SU-DHL-6 (cell line): Measurements from ENCODE around the gene STYX.
"Not testable (repeated sequence)": the region's sequence is repeated elsewhere in the genome, so short reads cannot be mapped to it uniquely, and the experiment has no call there.

ENCODE experiments used
- H2AFZ ChIP-seq: fragments of 200-600 bp; sonication (generic); 2 replicates; pipeline ENCODE4 v1.6.1; 2014; ENCODE audit warnings: low read depth, mild to moderate bottlenecking, moderate library complexity, mixed read lengths, antibody characterized with exemption, low read length; ENCODE audit not compliant: severe bottlenecking
- H3F3A ChIP-seq: fragments of 200-600 bp; shearing (Covaris generic); 2 replicates; pipeline ENCODE4 v1.6.0; 2016; ENCODE audit warnings: antibody characterized with exemption, mild to moderate bottlenecking; ENCODE audit not compliant: insufficient read depth
- H3K27ac ChIP-seq: fragments of 200-600 bp; sonication (generic); 2 replicates; pipeline ENCODE4 v1.5.1; 2016; ENCODE audit warnings: low read depth, mild to moderate bottlenecking, low read length, moderate library complexity, mixed read lengths
- H3K27me3 ChIP-seq: fragments of 200-600 bp; sonication (generic), shearing (Covaris generic); 2 replicates; pipeline ENCODE4 v1.6.0; 2014; ENCODE audit warnings: mild to moderate bottlenecking, low read length
- H3K36me3 ChIP-seq: fragments of 200-600 bp; sonication (generic); 2 replicates; pipeline ENCODE4 v1.6.1; 2014; ENCODE audit warnings: mild to moderate bottlenecking, low read length, mixed read lengths
- H3K4me2 ChIP-seq: fragments of 300-600, 200-600 bp; shearing (Covaris generic), sonication (generic); 2 replicates; pipeline ENCODE4 v1.6.0; 2014; ENCODE audit warnings: low read length, low read depth, mild to moderate bottlenecking; ENCODE audit not compliant: poor library complexity, severe bottlenecking
- H3K4me3 ChIP-seq: fragments of 200-600 bp; sonication (generic); 2 replicates; pipeline ENCODE4 v1.5.1; 2014; ENCODE audit warnings: antibody characterized with exemption, low read length, mild to moderate bottlenecking, mixed read lengths; ENCODE audit not compliant: insufficient read depth, poor library complexity, severe bottlenecking
- H3K79me2 ChIP-seq: fragments of 200-600 bp; sonication (generic); 2 replicates; pipeline ENCODE4 v1.6.1; 2014; ENCODE audit warnings: mild to moderate bottlenecking, low read length, moderate library complexity; ENCODE audit not compliant: insufficient read depth
- H3K9ac ChIP-seq: fragments of 200-600 bp; sonication (generic); 2 replicates; pipeline ENCODE4 v1.7.0; 2014; ENCODE audit warnings: mild to moderate bottlenecking, low read length
- H3K9me2 ChIP-seq: fragments of 200-600 bp; sonication (generic); replicated peaks from 2 replicates; pipeline ENCODE4 v1.6.1; 2014; ENCODE audit warnings: low read length; ENCODE audit not compliant: insufficient read depth
- H3K9me3 ChIP-seq: fragments of 200-600 bp; sonication (generic); 2 replicates; pipeline ENCODE4 v1.6.1; 2014; ENCODE audit warnings: low read length, mixed read lengths; ENCODE audit not compliant: insufficient read depth
- H4K20me1 ChIP-seq: fragments of 200-600 bp; sonication (generic); 2 replicates; pipeline ENCODE4 v1.6.1; 2014; ENCODE audit warnings: low read depth, mild to moderate bottlenecking, antibody characterized with exemption, low read length, moderate library complexity, mixed read lengths
- EZH2phosphoT487 ChIP-seq: fragments of 200-600 bp; sonication (generic), shearing (Covaris generic); conservative IDR thresholded peaks from 2 replicates; pipeline ENCODE4 v1.6.1; 2018; ENCODE audit warnings: mild to moderate bottlenecking, antibody characterized with exemption, low read length, moderate library complexity, mixed read lengths
- TF ChIP-seq, protein P1 (sequence below): fragments of 200-600 bp; sonication (generic); IDR thresholded peaks from one replicate; pipeline ENCODE4 v1.5.1; 2017; ENCODE audit warnings: antibody characterized with exemption, mild to moderate bottlenecking, low read length, moderate library complexity; ENCODE audit not compliant: insufficient read depth, poor library complexity, severe bottlenecking

Gene STYX

DNA sequence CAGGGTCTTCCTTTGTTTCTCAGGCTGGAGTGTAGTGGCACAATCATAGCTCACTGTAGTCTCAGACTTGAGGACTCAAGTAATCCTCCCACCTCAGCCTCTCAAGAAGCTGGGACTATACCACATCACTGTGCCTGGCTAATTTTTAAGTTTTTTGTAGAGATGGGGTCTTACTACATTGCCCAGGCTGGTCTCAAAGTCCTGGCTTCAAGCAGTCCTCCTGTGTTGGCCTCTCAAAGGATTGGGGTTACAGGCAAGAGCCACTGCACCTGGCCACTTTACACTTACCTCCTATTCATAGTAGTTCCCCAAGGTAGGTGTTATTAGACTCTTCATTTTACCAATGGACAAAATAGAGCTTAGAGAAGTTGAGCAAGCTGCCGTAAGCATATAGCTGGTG lies 29.2 kb downstream of the STYX start:
- peaks cover 7% of the 10 kb centered on the region for H3F3A ChIP-seq
- H3K36me3 ChIP-seq, result peaks cover 16% of the 10 kb centered on the region; the same call in 1 of the 2 replicates
- no peak overlapping the region for H2AFZ ChIP-seq
- no peaks in the 10 kb centered on the region for H3K9me3 ChIP-seq
- no peak overlapping the region for H3K9ac ChIP-seq
- no peak for TF ChIP-seq EZH2phosphoT487
- TF ChIP-seq, protein P1, sequence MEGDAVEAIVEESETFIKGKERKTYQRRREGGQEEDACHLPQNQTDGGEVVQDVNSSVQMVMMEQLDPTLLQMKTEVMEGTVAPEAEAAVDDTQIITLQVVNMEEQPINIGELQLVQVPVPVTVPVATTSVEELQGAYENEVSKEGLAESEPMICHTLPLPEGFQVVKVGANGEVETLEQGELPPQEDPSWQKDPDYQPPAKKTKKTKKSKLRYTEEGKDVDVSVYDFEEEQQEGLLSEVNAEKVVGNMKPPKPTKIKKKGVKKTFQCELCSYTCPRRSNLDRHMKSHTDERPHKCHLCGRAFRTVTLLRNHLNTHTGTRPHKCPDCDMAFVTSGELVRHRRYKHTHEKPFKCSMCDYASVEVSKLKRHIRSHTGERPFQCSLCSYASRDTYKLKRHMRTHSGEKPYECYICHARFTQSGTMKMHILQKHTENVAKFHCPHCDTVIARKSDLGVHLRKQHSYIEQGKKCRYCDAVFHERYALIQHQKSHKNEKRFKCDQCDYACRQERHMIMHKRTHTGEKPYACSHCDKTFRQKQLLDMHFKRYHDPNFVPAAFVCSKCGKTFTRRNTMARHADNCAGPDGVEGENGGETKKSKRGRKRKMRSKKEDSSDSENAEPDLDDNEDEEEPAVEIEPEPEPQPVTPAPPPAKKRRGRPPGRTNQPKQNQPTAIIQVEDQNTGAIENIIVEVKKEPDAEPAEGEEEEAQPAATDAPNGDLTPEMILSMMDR, result no peak
- no peaks in the 10 kb centered on the region for H3K9me2 ChIP-seq
- H3K79me2 ChIP-seq, result no peaks in the 10 kb centered on the region
- H4K20me1 ChIP-seq, result no peaks in the 10 kb centered on the region
- no peaks in the 10 kb centered on the region for H3K27me3 ChIP-seq
- no peak overlapping the region for H3K27ac ChIP-seq
- H3K4me3 ChIP-seq, result no peak overlapping the region
- no peak overlapping the region for H3K4me2 ChIP-seq

DNA sequence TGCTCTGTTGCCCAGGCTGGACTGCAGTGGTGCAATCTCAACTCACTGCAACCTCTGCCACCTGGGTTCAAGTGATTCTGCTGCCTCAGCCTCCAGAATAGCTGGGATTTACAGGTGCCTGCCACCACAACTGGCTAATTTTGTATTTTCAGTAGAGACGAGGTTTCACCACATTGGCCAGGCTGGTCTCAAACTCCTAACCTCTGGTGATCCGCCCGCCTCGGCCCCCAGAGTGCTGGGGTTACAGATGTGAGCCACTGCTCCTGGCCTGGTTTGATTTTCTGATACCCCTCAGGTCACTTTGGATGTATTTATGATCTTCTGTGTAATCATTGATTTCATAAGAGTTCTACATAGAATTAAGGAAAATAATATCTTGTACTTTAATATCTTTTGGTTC lies 33.0 kb downstream of the STYX start:
- H3K9me3 ChIP-seq, H2AFZ ChIP-seq, H3K4me2 ChIP-seq, H3K79me2 ChIP-seq, H3K4me3 ChIP-seq, H3K9me2 ChIP-seq, H3K9ac ChIP-seq, H3K27ac ChIP-seq, H4K20me1 ChIP-seq, H3F3A ChIP-seq, H3K27me3 ChIP-seq: not testable (repeated sequence)
- H3K36me3 ChIP-seq, result peaks cover 11% of the 10 kb centered on the region; the same call in 1 of the 2 replicates

- TF ChIP-seq, protein P1, result no peak
- no peak for TF ChIP-seq EZH2phosphoT487
- Histone ChIP-seq H3K79me2 (no peaks in the 10 kb centered on the region), H3K4me3 (no peak overlapping the region), H3F3A (peaks cover 2% of the 10 kb centered on the region; the same call in 1 of the 2 replicates), H3K27me3 (no peaks in the 10 kb centered on the region), H3K4me2 (no peak overlapping the region), H3K27ac (no peak overlapping the region), H3K9me3 (no peaks in the 10 kb centered on the region), H4K20me1 (no peaks in the 10 kb centered on the region), H2AFZ (no peak overlapping the region), H3K36me3 (peaks cover 34% of the 10 kb centered on the region), H3K9me2 (no peaks in the 10 kb centered on the region), H3K9ac (no peak overlapping the region)
Observed at GRCh38 chr14:52767058-52767833, 37.3 kb downstream of the STYX start.

GRCh38 chr14:52769887-52770286 lies 39.9 kb downstream of the STYX start:
- Histone ChIP-seq H3K4me3 (no peak overlapping the region), H3K9ac (no peak overlapping the region), H3K4me2 (no peak overlapping the region), H4K20me1 (0 out of 2 replicates have a peak, but pooled peaks cover 3% of the 10 kb centered on the region), H3K27me3 (no peaks in the 10 kb centered on the region), H3K79me2 (no peaks in the 10 kb centered on the region; the same call in 1 of the 2 replicates), H3K9me2 (no peaks in the 10 kb centered on the region), H3K27ac (no peak overlapping the region), H3F3A (no peaks in the 10 kb centered on the region), H3K9me3 (no peaks in the 10 kb centered on the region), H2AFZ (no peak overlapping the region), H3K36me3 (peaks cover 31% of the 10 kb centered on the region)
- no peak for TF ChIP-seq EZH2phosphoT487
- TF ChIP-seq, protein P1, result no peak
